Pancreas (tissue), 10 donors: ENCODE measurements around the gene LRR1. TPM values are rescaled to one million over a fixed set of nuclear protein-coding genes. Genes with fewer than 3 reads are reported as not detected.

Source experiments
- ATAC-seq, 4 donors: fragments of 200-7000 bp; cut with Tn5 transposase; one replicate each; pipeline versions ENCODE4 v1.8.0 to v1.9.1; 2020; ENCODE audit warnings: mild to moderate bottlenecking in 4 of 4, moderate library complexity in 4 of 4
- DNase-seq, 6 donors: peaks; one replicate each; pipeline ENCODE4 v3.0.0-alpha.2; 2020
- FAIRE-seq: peaks from 2 replicates; lab custom pipeline; 2012; peaks lifted over from hg19 to GRCh38; lab: Jason Lieb, UNC
- H3K27ac ChIP-seq, 4 donors: fragments of 200-600 bp; sonication (generic); 1 replicate in 3 of 4; 2 replicates in 1 of 4; pipeline versions ENCODE4 v1.5.0 to v1.8.0; 2020
- H3K27me3 ChIP-seq, 4 donors: fragments of 200-600 bp; one replicate each; pipeline ENCODE4 v1.8.0; 2021
- H3K36me3 ChIP-seq, 3 donors: fragments of 200-600 bp; sonication (generic) in 1 of 3; one replicate each; pipeline versions ENCODE4 v1.5.0 to v1.8.0; 2020 to 2021
- H3K4me1 ChIP-seq, 3 donors: fragments of 200-600 bp; one replicate each; pipeline ENCODE4 v1.8.0; 2021
- H3K4me3 ChIP-seq, 4 donors: fragments of 200-600 bp; sonication (generic) in 2 of 4; one replicate each; pipeline versions ENCODE4 v1.5.0 to v1.8.0; 2020 to 2021
- H3K9me3 ChIP-seq, 4 donors: fragments of 200-600 bp; one replicate each; pipeline ENCODE4 v1.8.0; 2021
- CTCF ChIP-seq, 4 donors: fragments of 200-600 bp; sonication (generic) in 3 of 4; IDR thresholded peaks; one replicate each; pipeline versions ENCODE4 v1.5.0 to v1.8.0; 2021; ENCODE audit warnings: antibody characterized with exemption in 4 of 4
- WGBS, 2 donors: extraction: QIAGEN DNeasy Blood & Tissue Kit; methylation state at CpG; one replicate each; pipeline ENCODE4 v1.1.7; 2013; 5-methylcytosine and 5-hydroxymethylcytosine counted together
- intact Hi-C, 3 donors: fragments of 100-400 bp; cut with DNase I; formaldehyde crosslinking; loops; one replicate each; pipeline versions ENCODE4 v1.11.1 to v1.14.2; 2022
- polyA plus RNA-seq, 2 donors: library from polyadenylated mRNA; stranded (reverse); fragments of 200-250 nt; gene quantifications; one replicate each; pipeline ENCODE4 v1.2.3, GENCODE V29; 2013
- total RNA-seq, 6 donors: library from RNA; stranded (reverse); fragmentation: NEBNext Ultra II Directional in 4 of 6; extraction: Animal tissue kit (Norgen Biotek cat#: 25700) in 4 of 6; gene quantifications; one replicate each; pipeline versions ENCODE4 v1.2.1 to v1.2.4, GENCODE V29; 2021 to 2023
- donor health status: healthy with polysubstance abuse.
- donor health status: DM: no; HTN: no; CAD: no; lungs with moderate emphysema.
- donor health status: DM: no; HTN: no; CAD: no.
- donor health status: control.
- donor health status: control.
- donor health status: Bipolar disorder and iron deficiency.
- donor health status: DM: yes; HTN: yes; CAD: no.
- donor health status: DM: no; HTN: no; CAD: no.
- donor health status: DM: no; HTN: no; CAD: no.
- donor health status: DM: yes; HTN: yes; CAD: no.

The LRR1 gene, protein sequence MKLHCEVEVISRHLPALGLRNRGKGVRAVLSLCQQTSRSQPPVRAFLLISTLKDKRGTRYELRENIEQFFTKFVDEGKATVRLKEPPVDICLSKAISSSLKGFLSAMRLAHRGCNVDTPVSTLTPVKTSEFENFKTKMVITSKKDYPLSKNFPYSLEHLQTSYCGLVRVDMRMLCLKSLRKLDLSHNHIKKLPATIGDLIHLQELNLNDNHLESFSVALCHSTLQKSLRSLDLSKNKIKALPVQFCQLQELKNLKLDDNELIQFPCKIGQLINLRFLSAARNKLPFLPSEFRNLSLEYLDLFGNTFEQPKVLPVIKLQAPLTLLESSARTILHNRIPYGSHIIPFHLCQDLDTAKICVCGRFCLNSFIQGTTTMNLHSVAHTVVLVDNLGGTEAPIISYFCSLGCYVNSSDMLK
- total RNA-seq (1 to 10 TPM; 2.7 to 7.2 (median 3.8) TPM), polyA plus RNA-seq (1 to 10 TPM; 2.5 to 5.9 TPM)

- peak within 1 kb of the TSS; percentile 64 to 95 (median 80) for H3K4me3 ChIP-seq
- no peaks in the 10 kb centered on the region for H3K36me3 ChIP-seq
- H3K27me3 ChIP-seq = no peaks in the 10 kb centered on the region
- 0 to 1% methylated on average over 67 to 77 of the region's 77 CpGs for WGBS, 2 donors
- H3K4me1 ChIP-seq = peaks cover 0 to 4% (median 0%) of the 10 kb centered on the region in 3 donors
- no peak for TF ChIP-seq CTCF (IDR thresholded peaks at IDR 0.05)
- no peaks in the 10 kb centered on the region for H3K9me3 ChIP-seq
- peak; percentile 81 to 94 (median 86) for DNase-seq
- FAIRE-seq = no peak
- peak; percentile 91 to 94 (median 92) for ATAC-seq
- H3K27ac ChIP-seq = peak within 1 kb of the TSS; percentile 83 to 97 (median 92)
- intact Hi-C loops = no loop called here
Measured at GRCh38 chr14:49598485-49599300, at the start of gene LRR1. Gene LRR1 (plus strand): TSS chr14:49598940. CDS start chr14:49599021, 81 bp downstream.

GRCh38 chr14:49549446-49549845 lies 49.3 kb upstream of the LRR1 start:
- Histone ChIP-seq H3K36me3 (no peaks in the 10 kb centered on the region), H3K4me3 (no peak overlapping the region), H3K4me1 (peaks cover 0 to 3% (median 0%) of the 10 kb centered on the region in 3 donors), H3K27me3 (no peaks in the 10 kb centered on the region), H3K27ac (no peak overlapping the region), H3K9me3 (no peaks in the 10 kb centered on the region)
- no peak for TF ChIP-seq CTCF (IDR thresholded peaks at IDR 0.05)
- intact Hi-C loops = no loop called here
- 50 to 76% methylated on average over 1 of the region's 1 CpG for WGBS, 2 donors
- ATAC-seq (no peak), DNase-seq (no peak), FAIRE-seq (no peak)

- FAIRE-seq (no peak), DNase-seq (no peak), ATAC-seq (peak in 1 of 4 donors; percentile 39)
- 63 to 67% methylated on average over 4 of the region's 4 CpGs for WGBS, 2 donors
- Histone ChIP-seq H3K4me3 (no peak overlapping the region), H3K27me3 (no peaks in the 10 kb centered on the region), H3K36me3 (no peaks in the 10 kb centered on the region), H3K27ac (no peak overlapping the region), H3K4me1 (peaks cover 0 to 3% (median 0%) of the 10 kb centered on the region in 3 donors), H3K9me3 (no peaks in the 10 kb centered on the region)
- TF ChIP-seq CTCF (IDR thresholded peaks at IDR 0.05) = no peak
- intact Hi-C loops = no loop called here
Measured at GRCh38 chr14:49549881-49550280, 48.9 kb upstream of the LRR1 start.

GRCh38 chr14:49550286-49551184 lies 48.2 kb upstream of the LRR1 start:
- ATAC-seq (peak in 2 of 4 donors; percentile 47 to 48), FAIRE-seq (no peak), DNase-seq (no peak)
- Histone ChIP-seq H3K36me3 (no peaks in the 10 kb centered on the region), H3K4me3 (no peak overlapping the region), H3K4me1 (peaks cover 0 to 3% (median 0%) of the 10 kb centered on the region in 3 donors), H3K27ac (no peak overlapping the region), H3K9me3 (no peaks in the 10 kb centered on the region), H3K27me3 (no peaks in the 10 kb centered on the region)
- no peak for TF ChIP-seq CTCF (IDR thresholded peaks at IDR 0.05)
- WGBS, 2 donors = 38 to 41% methylated on average over 5 of the region's 5 CpGs
- intact Hi-C loops = no loop called here
